ENCODE data around the gene C3. TPM values are rescaled to one million over a fixed set of nuclear protein-coding genes. Genes with fewer than 3 reads are reported as not detected.

The C3 gene
- polyA plus RNA-seq, 1 experiment, result 1.8 TPM

- POLR2A ChIA-PET, result no interaction called here
- Histone ChIP-seq H3K27me3 (ENCODE audit: control insufficient read depth, insufficient read depth, low read length) (no peaks in the 10 kb centered on the region), H3K27ac (ENCODE audit: low read depth, low read length) (no peak overlapping the region), H3K9me3 (ENCODE audit: control insufficient read depth, insufficient read depth, low read length) (no peaks in the 10 kb centered on the region), H3K4me3 (ENCODE audit: low read depth, low read length) (no peak overlapping the region)
- no peak for DNase-seq (ENCODE audit: low read depth, low spot score)
- CTCF ChIA-PET, result no interaction called here
- no peak for TF ChIP-seq CTCF (IDR thresholded peaks at IDR 0.05; ENCODE audit: low read depth, low read length)
Observed at GRCh38 chr19:6699935-6700334, 20.5 kb downstream of the C3 start.

- no peaks in the 10 kb centered on the region for H3K27me3 ChIP-seq (ENCODE audit: control insufficient read depth, insufficient read depth, low read length)
- peaks cover 19% of the 10 kb centered on the region for H3K9me3 ChIP-seq (ENCODE audit: control insufficient read depth, insufficient read depth, low read length)
- H3K27ac ChIP-seq (ENCODE audit: low read depth, low read length), result no peak overlapping the region
- DNase-seq (ENCODE audit: low read depth, low spot score), result no peak
- no peak overlapping the region for H3K4me3 ChIP-seq (ENCODE audit: low read depth, low read length)
- ChIA-PET POLR2A (no interaction called here), CTCF (interaction anchor here (1.7 kb wide), 1 partner anchor 166 kb away, joined by 4 read pairs; no protein-coding TSS in a partner anchor)
- TF ChIP-seq CTCF (IDR thresholded peaks at IDR 0.05; ENCODE audit: low read depth, low read length), result no peak
Observed at GRCh38 chr19:6697291-6697690, 23.2 kb downstream of the C3 start.

- CTCF ChIA-PET, result interaction anchor here (1.7 kb wide), 1 partner anchor 167 kb away, joined by 4 read pairs; no protein-coding TSS in a partner anchor
Observed at GRCh38 chr19:6696239-6696820, 24.1 kb downstream of the C3 start.

GRCh38 chr19:6694147-6694815, 26.2 kb downstream of the C3 start:
- Histone ChIP-seq H3K4me3 (ENCODE audit: low read depth, low read length) (no peak overlapping the region), H3K9me3 (ENCODE audit: control insufficient read depth, insufficient read depth, low read length) (peaks cover 19% of the 10 kb centered on the region), H3K27me3 (ENCODE audit: control insufficient read depth, insufficient read depth, low read length) (no peaks in the 10 kb centered on the region), H3K27ac (ENCODE audit: low read depth, low read length) (no peak overlapping the region)
- ChIA-PET CTCF (no interaction called here), POLR2A (no interaction called here)
- no peak for TF ChIP-seq CTCF (IDR thresholded peaks at IDR 0.05; ENCODE audit: low read depth, low read length)
- DNase-seq (ENCODE audit: low read depth, low spot score), result no peak

More at GRCh38 chr19:6696239-6696820, 24.1 kb downstream of the C3 start:
- POLR2A ChIA-PET, result no interaction called here
- TF ChIP-seq CTCF (IDR thresholded peaks at IDR 0.05; ENCODE audit: low read depth, low read length), result no peak
- no peak for DNase-seq (ENCODE audit: low read depth, low spot score)
- no peak overlapping the region for H3K27ac ChIP-seq (ENCODE audit: low read depth, low read length)
- H3K27me3 ChIP-seq (ENCODE audit: control insufficient read depth, insufficient read depth, low read length), result no peaks in the 10 kb centered on the region
- H3K4me3 ChIP-seq (ENCODE audit: low read depth, low read length), result no peak overlapping the region
- peaks cover 19% of the 10 kb centered on the region for H3K9me3 ChIP-seq (ENCODE audit: control insufficient read depth, insufficient read depth, low read length)

GRCh38 chr19:6693681-6694080, 26.8 kb downstream of the C3 start:
- H3K4me3 ChIP-seq (ENCODE audit: low read depth, low read length), result no peak overlapping the region
- H3K27ac ChIP-seq (ENCODE audit: low read depth, low read length), result no peak overlapping the region
- POLR2A ChIA-PET, result no interaction called here
- H3K27me3 ChIP-seq (ENCODE audit: control insufficient read depth, insufficient read depth, low read length), result no peaks in the 10 kb centered on the region
- DNase-seq (ENCODE audit: low read depth, low spot score), result no peak
- no peak for TF ChIP-seq CTCF (IDR thresholded peaks at IDR 0.05; ENCODE audit: low read depth, low read length)
- peaks cover 19% of the 10 kb centered on the region for H3K9me3 ChIP-seq (ENCODE audit: control insufficient read depth, insufficient read depth, low read length)
- CTCF ChIA-PET, result no interaction called here

Data from AG04450 (cell line).